ENCODE measurements around the gene ZNF133.
"Not testable (repeated sequence)": the region's sequence is repeated elsewhere in the genome, so short reads cannot be mapped to it uniquely, and the experiment has no call there.

The ZNF133 gene

GRCh38 chr20:18326990-18327389, 38.7 kb downstream of the ZNF133 start:
- no peaks in the 10 kb centered on the region for H3F3A ChIP-seq (ENCODE audit: control insufficient read depth, insufficient read depth)
- TF ChIP-seq, protein P1, sequence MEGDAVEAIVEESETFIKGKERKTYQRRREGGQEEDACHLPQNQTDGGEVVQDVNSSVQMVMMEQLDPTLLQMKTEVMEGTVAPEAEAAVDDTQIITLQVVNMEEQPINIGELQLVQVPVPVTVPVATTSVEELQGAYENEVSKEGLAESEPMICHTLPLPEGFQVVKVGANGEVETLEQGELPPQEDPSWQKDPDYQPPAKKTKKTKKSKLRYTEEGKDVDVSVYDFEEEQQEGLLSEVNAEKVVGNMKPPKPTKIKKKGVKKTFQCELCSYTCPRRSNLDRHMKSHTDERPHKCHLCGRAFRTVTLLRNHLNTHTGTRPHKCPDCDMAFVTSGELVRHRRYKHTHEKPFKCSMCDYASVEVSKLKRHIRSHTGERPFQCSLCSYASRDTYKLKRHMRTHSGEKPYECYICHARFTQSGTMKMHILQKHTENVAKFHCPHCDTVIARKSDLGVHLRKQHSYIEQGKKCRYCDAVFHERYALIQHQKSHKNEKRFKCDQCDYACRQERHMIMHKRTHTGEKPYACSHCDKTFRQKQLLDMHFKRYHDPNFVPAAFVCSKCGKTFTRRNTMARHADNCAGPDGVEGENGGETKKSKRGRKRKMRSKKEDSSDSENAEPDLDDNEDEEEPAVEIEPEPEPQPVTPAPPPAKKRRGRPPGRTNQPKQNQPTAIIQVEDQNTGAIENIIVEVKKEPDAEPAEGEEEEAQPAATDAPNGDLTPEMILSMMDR (IDR thresholded peaks at IDR 0.05; ENCODE audit: low read depth, low read length, poor library complexity, severe bottlenecking): no peak
- no peaks in the 10 kb centered on the region for H4K20me1 ChIP-seq (ENCODE audit: control insufficient read depth, insufficient read depth, low read depth, low read length)
- no peaks in the 10 kb centered on the region for H3K4me1 ChIP-seq (ENCODE audit: control insufficient read depth, low read length)
- H3K4me2 ChIP-seq (ENCODE audit: low read length): no peak overlapping the region
- no peak overlapping the region for H3K4me3 ChIP-seq (ENCODE audit: low read length)
- no peaks in the 10 kb centered on the region for H3K9me2 ChIP-seq (replicated peaks; ENCODE audit: control insufficient read depth, low read length)
- no peaks in the 10 kb centered on the region for H3K27me3 ChIP-seq (ENCODE audit: control insufficient read depth, low read length)
- no peak overlapping the region for H3K27ac ChIP-seq (ENCODE audit: low read depth, low read length)
- H3K36me3 ChIP-seq (ENCODE audit: control insufficient read depth, low read length): no peaks in the 10 kb centered on the region
- no peaks in the 10 kb centered on the region for H3K79me2 ChIP-seq (ENCODE audit: control insufficient read depth, low read length)
- H3K9me3 ChIP-seq (ENCODE audit: control insufficient read depth, insufficient read depth, low read length): no peaks in the 10 kb centered on the region; the same call in 1 of the 2 replicates

DNA sequence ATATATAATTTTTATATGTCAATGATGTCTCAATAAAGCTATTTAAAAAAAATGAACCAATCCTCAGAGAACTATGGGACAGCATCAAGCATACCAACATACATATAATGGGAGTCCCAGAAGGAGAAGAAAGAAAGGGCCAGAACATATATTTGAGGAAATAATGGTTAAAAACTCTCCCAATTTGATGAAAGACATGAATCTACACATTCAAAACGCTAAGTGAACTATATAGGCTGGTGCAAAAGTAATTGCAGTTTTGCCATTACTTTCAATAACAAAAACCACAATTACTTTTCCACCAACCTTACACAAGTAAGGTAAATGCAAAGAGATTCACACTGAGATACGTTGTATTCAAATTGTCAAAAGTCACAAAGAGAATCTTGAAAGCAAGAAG, 43.4 kb downstream of the ZNF133 start:
- Histone ChIP-seq H3F3A (ENCODE audit: control insufficient read depth, insufficient read depth) (no peaks in the 10 kb centered on the region), H3K27ac (ENCODE audit: low read depth, low read length) (no peak overlapping the region), H3K36me3 (ENCODE audit: control insufficient read depth, low read length) (no peaks in the 10 kb centered on the region), H3K27me3 (ENCODE audit: control insufficient read depth, low read length) (no peaks in the 10 kb centered on the region), H3K4me3 (ENCODE audit: low read length) (no peak overlapping the region), H3K9me3 (ENCODE audit: control insufficient read depth, insufficient read depth, low read length) (no peaks in the 10 kb centered on the region; the same call in 1 of the 2 replicates), H4K20me1 (ENCODE audit: control insufficient read depth, insufficient read depth, low read depth, low read length) (no peaks in the 10 kb centered on the region), H3K9me2 (replicated peaks; ENCODE audit: control insufficient read depth, low read length) (no peaks in the 10 kb centered on the region), H3K4me1 (ENCODE audit: control insufficient read depth, low read length) (no peaks in the 10 kb centered on the region), H3K79me2 (ENCODE audit: control insufficient read depth, low read length) (no peaks in the 10 kb centered on the region), H3K4me2 (ENCODE audit: low read length) (no peak overlapping the region)
- TF ChIP-seq, protein P1 (IDR thresholded peaks at IDR 0.05; ENCODE audit: low read depth, low read length, poor library complexity, severe bottlenecking): no peak
- TF ChIP-seq EZH2phosphoT487 (IDR thresholded peaks at IDR 0.05; ENCODE audit: borderline replicate concordance, low read length): no peak

DNA sequence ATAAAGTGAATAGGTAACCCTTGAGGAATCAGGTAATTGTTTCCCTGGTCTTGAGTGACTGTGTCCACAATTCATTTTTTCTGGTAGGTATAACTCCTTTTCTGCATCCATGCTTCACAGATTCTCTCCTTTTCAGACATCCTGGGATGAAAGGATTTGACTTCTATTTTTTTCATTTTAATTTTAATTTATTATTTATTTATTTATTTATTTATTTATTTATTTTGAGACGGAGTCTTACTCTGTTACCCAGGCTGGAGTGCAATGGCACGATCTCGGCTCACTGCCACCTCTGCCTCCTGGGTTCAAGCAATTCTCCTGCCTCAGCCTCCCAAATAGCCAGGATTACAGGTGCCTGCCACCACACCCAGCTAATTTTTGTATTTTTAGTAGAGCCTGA, 61.4 kb downstream of the ZNF133 start:
- H3K36me3 ChIP-seq (ENCODE audit: control insufficient read depth, low read length); H3K79me2 ChIP-seq (ENCODE audit: control insufficient read depth, low read length); H3K4me1 ChIP-seq (ENCODE audit: control insufficient read depth, low read length); H3F3A ChIP-seq (ENCODE audit: control insufficient read depth, insufficient read depth); H3K27ac ChIP-seq (ENCODE audit: low read depth, low read length); H3K27me3 ChIP-seq (ENCODE audit: control insufficient read depth, low read length); H3K4me3 ChIP-seq (ENCODE audit: low read length); H3K9me2 ChIP-seq (replicated peaks; ENCODE audit: control insufficient read depth, low read length); H3K4me2 ChIP-seq (ENCODE audit: low read length); H4K20me1 ChIP-seq (ENCODE audit: control insufficient read depth, insufficient read depth, low read depth, low read length); H3K9me3 ChIP-seq (ENCODE audit: control insufficient read depth, insufficient read depth, low read length): not testable (repeated sequence)

- no peak overlapping the region for H3K4me2 ChIP-seq (ENCODE audit: low read length)
- no peaks in the 10 kb centered on the region for H3K9me3 ChIP-seq (ENCODE audit: control insufficient read depth, insufficient read depth, low read length)
- H3K36me3 ChIP-seq (ENCODE audit: control insufficient read depth, low read length): no peaks in the 10 kb centered on the region
- 0 out of 2 replicates have a peak, but pooled peaks cover 3% of the 10 kb centered on the region for H3K27me3 ChIP-seq (ENCODE audit: control insufficient read depth, low read length)
- no peaks in the 10 kb centered on the region for H3F3A ChIP-seq (ENCODE audit: control insufficient read depth, insufficient read depth)
- no peak overlapping the region for H3K27ac ChIP-seq (ENCODE audit: low read depth, low read length)
- H3K4me1 ChIP-seq (ENCODE audit: control insufficient read depth, low read length): no peaks in the 10 kb centered on the region
- TF ChIP-seq EZH2phosphoT487 (IDR thresholded peaks at IDR 0.05; ENCODE audit: borderline replicate concordance, low read length): no peak
- TF ChIP-seq, protein P1 (IDR thresholded peaks at IDR 0.05; ENCODE audit: low read depth, low read length, poor library complexity, severe bottlenecking): no peak
- no peaks in the 10 kb centered on the region for H3K9me2 ChIP-seq (replicated peaks; ENCODE audit: control insufficient read depth, low read length)
- no peaks in the 10 kb centered on the region for H3K79me2 ChIP-seq (ENCODE audit: control insufficient read depth, low read length)
- H4K20me1 ChIP-seq (ENCODE audit: control insufficient read depth, insufficient read depth, low read depth, low read length): no peaks in the 10 kb centered on the region
- H3K4me3 ChIP-seq (ENCODE audit: low read length): no peak overlapping the region
These were observed 71.5 kb downstream of the ZNF133 start for GRCh38 chr20:18359854-18360253.
